Stimulated activated effector memory CD8-positive, alpha-beta T cell treated with anti-CD3 and anti-CD28 coated beads, Interleukin-12 subunit alpha, Interleukin-12 subunit beta, amount 100 ng/mL, for 72 hours (primary cell): ENCODE data around the gene TSC22D4.

ENCODE experiments used
- ATAC-seq: fragments of 150-1000 bp; cut with Tn5 transposase; 2 replicates; pipeline ENCODE4 v1.10.0; 2021
- DNase-seq, 2 donors: peaks; one replicate each; pipeline ENCODE4 v3.0.0; 2021 to 2022; ENCODE audit warnings: low spot score in 2 of 2
- H3K27ac Mint-ChIP-seq: one replicate; pipeline ENCODE4 v1.8.0; 2022; ENCODE audit warnings: mild to moderate bottlenecking, mixed read lengths
- H3K36me3 Mint-ChIP-seq: one replicate; pipeline ENCODE4 v1.8.0; 2022; ENCODE audit warnings: mild to moderate bottlenecking, mixed read lengths
- H3K4me1 Mint-ChIP-seq: one replicate; pipeline ENCODE4 v1.8.0; 2022; ENCODE audit warnings: mixed read lengths
- H3K4me3 Mint-ChIP-seq: one replicate; pipeline ENCODE4 v1.8.0; 2022; ENCODE audit warnings: mild to moderate bottlenecking, mixed read lengths
- H3K9me3 Mint-ChIP-seq: one replicate; pipeline ENCODE4 v1.8.0; 2022; ENCODE audit warnings: mixed read lengths

Gene TSC22D4

GRCh38 chr7:100484673-100485045 is 5.6 kb upstream of the TSC22D4 start:
- Mint-ChIP-seq H3K36me3 (no peaks in the 10 kb centered on the region), H3K4me1 (peaks cover 6% of the 10 kb centered on the region), H3K27ac (no peak overlapping the region), H3K9me3 (no peaks in the 10 kb centered on the region), H3K4me3 (peak overlapping the region; percentile 16)
- DNase-seq (no peak), ATAC-seq (no peak)

DNA sequence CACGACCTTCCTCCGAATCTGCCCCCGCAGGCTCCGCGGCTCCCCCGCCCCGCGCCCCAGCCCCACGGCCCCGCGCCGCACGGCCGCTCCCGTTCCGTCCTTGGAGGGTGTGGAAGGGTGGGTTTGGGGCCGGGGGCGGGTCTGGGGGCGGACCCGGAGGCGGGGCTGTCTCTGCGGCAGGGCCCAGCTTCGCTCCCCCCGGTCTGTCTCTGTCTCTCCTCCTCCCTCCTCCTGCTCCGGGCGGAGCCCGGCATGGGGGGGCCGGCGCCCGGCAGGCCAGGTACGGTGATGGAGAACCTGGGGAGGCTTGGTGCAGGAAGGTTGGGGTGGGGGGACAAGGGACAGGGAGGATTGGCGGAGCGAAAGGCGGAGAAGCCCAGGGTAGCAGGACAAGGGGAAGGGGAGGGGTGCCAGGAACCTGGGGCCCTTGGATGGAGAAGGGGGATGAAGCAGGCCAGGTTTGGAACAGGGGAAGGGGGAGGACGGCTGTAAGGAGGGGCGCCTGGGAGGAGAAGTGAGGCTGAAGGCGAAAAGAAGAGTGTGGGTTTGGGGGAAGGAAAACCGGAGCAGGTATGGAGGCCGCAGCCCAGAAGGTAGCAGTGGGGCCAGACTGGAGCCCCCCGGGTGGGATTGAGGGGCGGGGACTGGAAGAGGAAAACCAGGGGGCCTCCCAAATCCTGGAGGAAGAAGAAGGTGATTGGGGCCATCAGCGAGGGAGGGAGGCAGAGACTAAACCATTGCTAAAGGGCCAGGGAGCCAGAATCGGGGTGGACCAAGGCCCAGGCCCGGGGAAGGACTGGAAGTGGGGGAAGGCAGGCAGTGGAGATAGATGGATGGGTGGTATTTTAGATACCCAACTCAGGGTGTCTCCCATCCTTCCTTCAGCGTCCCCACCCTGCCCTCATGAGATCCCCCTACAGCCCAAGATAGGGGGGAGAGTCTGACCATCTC is 5.0 kb upstream of the TSC22D4 start, which contains the start of gene NYAP1:
NYAP1 (plus strand) TSS at position 206 of the 951 bp plus-strand sequence. CDS start 1,385 bp downstream, outside the sequence.
- peak within 1 kb of the TSS; percentile 82 for H3K4me3 Mint-ChIP-seq
- H3K9me3 Mint-ChIP-seq: no peaks in the 10 kb centered on the region
- H3K4me1 Mint-ChIP-seq: peaks cover 11% of the 10 kb centered on the region
- peaks cover 4% of the 10 kb centered on the region for H3K36me3 Mint-ChIP-seq
- DNase-seq (no peak), ATAC-seq (peak; percentile 5)
- peak within 1 kb of the TSS; percentile 88 for H3K27ac Mint-ChIP-seq

- H3K4me3 Mint-ChIP-seq: peak overlapping the region; percentile 82
- ATAC-seq (peak; percentile 68), DNase-seq (peak; percentile 93 to 94)
- peaks cover 11% of the 10 kb centered on the region for H3K4me1 Mint-ChIP-seq
- H3K27ac Mint-ChIP-seq: peak overlapping the region; percentile 88
- H3K36me3 Mint-ChIP-seq: peaks cover 10% of the 10 kb centered on the region
- no peaks in the 10 kb centered on the region for H3K9me3 Mint-ChIP-seq
These were observed 4.2 kb upstream of the TSC22D4 start for GRCh38 chr7:100483090-100483721.

GRCh38 chr7:100482728-100483089 is 3.7 kb upstream of the TSC22D4 start:
- peak overlapping the region; percentile 88 for H3K27ac Mint-ChIP-seq

GRCh38 chr7:100481466-100481865 is 2.5 kb upstream of the TSC22D4 start:
- ATAC-seq: no peak
- no peak overlapping the region for H3K27ac Mint-ChIP-seq
- peaks cover 26% of the 10 kb centered on the region for H3K36me3 Mint-ChIP-seq
- peaks cover 18% of the 10 kb centered on the region for H3K4me1 Mint-ChIP-seq
- DNase-seq: no peak
- H3K9me3 Mint-ChIP-seq: no peaks in the 10 kb centered on the region
- no peak overlapping the region for H3K4me3 Mint-ChIP-seq

More at GRCh38 chr7:100482728-100483089, 3.7 kb upstream of the TSC22D4 start:
- ATAC-seq (no peak), DNase-seq (no peak)
- Mint-ChIP-seq H3K36me3 (peaks cover 14% of the 10 kb centered on the region), H3K9me3 (no peaks in the 10 kb centered on the region), H3K4me3 (peak overlapping the region; percentile 82), H3K4me1 (peaks cover 11% of the 10 kb centered on the region)

DNA sequence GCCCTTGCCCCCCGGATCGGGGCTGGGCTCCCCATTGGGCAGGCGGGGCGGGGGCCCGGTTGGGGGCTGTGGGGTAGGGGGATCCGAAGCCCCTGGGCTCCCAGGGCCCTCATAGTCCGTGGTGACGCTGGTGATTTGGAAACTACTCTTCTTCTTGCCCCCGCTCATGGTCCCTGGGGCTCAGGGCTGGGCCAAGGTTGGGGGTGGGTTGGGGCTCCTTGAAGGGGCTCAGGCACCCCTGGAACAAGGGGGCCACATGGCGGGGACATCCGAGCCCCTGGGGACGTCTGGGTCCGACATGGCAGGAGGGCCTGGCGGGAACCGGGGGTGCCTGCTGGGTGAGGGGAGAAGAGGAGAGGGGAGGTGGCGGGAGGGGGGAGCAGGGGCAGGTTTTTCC is 1.1 kb downstream of the TSC22D4 start:
- ATAC-seq (no peak), DNase-seq (no peak)
- peaks cover 45% of the 10 kb centered on the region for H3K4me1 Mint-ChIP-seq
- H3K9me3 Mint-ChIP-seq: no peaks in the 10 kb centered on the region
- peaks cover 62% of the 10 kb centered on the region for H3K36me3 Mint-ChIP-seq
- peak overlapping the region; percentile 99 for H3K4me3 Mint-ChIP-seq
- peak overlapping the region; percentile 89 for H3K27ac Mint-ChIP-seq

- ATAC-seq (peak; percentile 24), DNase-seq (peak; percentile 41 to 75)
- Mint-ChIP-seq H3K36me3 (peaks cover 69% of the 10 kb centered on the region), H3K4me1 (peaks cover 42% of the 10 kb centered on the region), H3K4me3 (peak overlapping the region; percentile 99), H3K9me3 (no peaks in the 10 kb centered on the region), H3K27ac (peak overlapping the region; percentile 89)
These were observed 1.8 kb downstream of the TSC22D4 start for GRCh38 chr7:100476903-100477870.

GRCh38 chr7:100476101-100476780 is 2.8 kb downstream of the TSC22D4 start:
- H3K4me3 Mint-ChIP-seq: peak overlapping the region; percentile 99
- no peaks in the 10 kb centered on the region for H3K9me3 Mint-ChIP-seq
- H3K4me1 Mint-ChIP-seq: peaks cover 48% of the 10 kb centered on the region
- DNase-seq (no peak), ATAC-seq (no peak)
- H3K36me3 Mint-ChIP-seq: peaks cover 79% of the 10 kb centered on the region
- peak overlapping the region; percentile 89 for H3K27ac Mint-ChIP-seq

DNA sequence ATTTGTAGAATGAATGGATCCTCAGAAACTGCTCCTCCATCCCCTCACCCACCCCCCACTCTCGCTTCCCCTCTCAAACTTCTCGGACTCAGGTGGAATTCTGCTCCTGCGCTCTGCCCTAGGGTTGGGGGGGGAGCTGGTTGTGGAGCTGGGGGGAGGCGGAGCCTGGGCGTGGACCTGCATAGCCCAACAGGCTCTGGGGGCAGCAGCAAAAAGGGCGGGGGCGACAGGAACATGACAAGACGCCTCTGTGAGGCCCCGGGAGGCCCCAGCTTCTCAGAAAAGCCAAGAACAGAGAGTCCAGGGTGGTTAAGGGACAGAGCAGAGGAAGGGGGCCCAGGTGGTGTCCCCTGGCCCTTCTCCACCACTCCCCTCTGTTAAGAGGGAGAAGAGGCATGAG is 3.5 kb downstream of the TSC22D4 start:
- Mint-ChIP-seq H3K9me3 (no peaks in the 10 kb centered on the region), H3K4me1 (peaks cover 51% of the 10 kb centered on the region), H3K36me3 (peaks cover 85% of the 10 kb centered on the region), H3K4me3 (peak overlapping the region; percentile 99), H3K27ac (peak overlapping the region; percentile 89)
- ATAC-seq (no peak), DNase-seq (no peak)

- Mint-ChIP-seq H3K27ac (peak overlapping the region; percentile 89), H3K36me3 (peaks cover 99% of the 10 kb centered on the region), H3K4me3 (peak overlapping the region; percentile 99), H3K4me1 (peaks cover 48% of the 10 kb centered on the region), H3K9me3 (no peaks in the 10 kb centered on the region)
- ATAC-seq (no peak), DNase-seq (no peak)
These were observed 6.0 kb downstream of the TSC22D4 start for GRCh38 chr7:100472854-100473499.

GRCh38 chr7:100472121-100472851 is 6.7 kb downstream of the TSC22D4 start:
- peak overlapping the region; percentile 89 for H3K27ac Mint-ChIP-seq
- peaks cover 50% of the 10 kb centered on the region for H3K4me1 Mint-ChIP-seq
- H3K36me3 Mint-ChIP-seq: peaks cover 100% of the 10 kb centered on the region
- ATAC-seq: no peak
- H3K9me3 Mint-ChIP-seq: no peaks in the 10 kb centered on the region
- no peak for DNase-seq
- no peak overlapping the region for H3K4me3 Mint-ChIP-seq

- DNase-seq (no peak), ATAC-seq (no peak)
- no peak overlapping the region for H3K4me3 Mint-ChIP-seq
- peaks cover 100% of the 10 kb centered on the region for H3K36me3 Mint-ChIP-seq
- H3K27ac Mint-ChIP-seq: peak overlapping the region; percentile 65
- peaks cover 48% of the 10 kb centered on the region for H3K4me1 Mint-ChIP-seq
- H3K9me3 Mint-ChIP-seq: no peaks in the 10 kb centered on the region
These were observed 8.0 kb downstream of the TSC22D4 start for GRCh38 chr7:100471021-100471420.

DNA sequence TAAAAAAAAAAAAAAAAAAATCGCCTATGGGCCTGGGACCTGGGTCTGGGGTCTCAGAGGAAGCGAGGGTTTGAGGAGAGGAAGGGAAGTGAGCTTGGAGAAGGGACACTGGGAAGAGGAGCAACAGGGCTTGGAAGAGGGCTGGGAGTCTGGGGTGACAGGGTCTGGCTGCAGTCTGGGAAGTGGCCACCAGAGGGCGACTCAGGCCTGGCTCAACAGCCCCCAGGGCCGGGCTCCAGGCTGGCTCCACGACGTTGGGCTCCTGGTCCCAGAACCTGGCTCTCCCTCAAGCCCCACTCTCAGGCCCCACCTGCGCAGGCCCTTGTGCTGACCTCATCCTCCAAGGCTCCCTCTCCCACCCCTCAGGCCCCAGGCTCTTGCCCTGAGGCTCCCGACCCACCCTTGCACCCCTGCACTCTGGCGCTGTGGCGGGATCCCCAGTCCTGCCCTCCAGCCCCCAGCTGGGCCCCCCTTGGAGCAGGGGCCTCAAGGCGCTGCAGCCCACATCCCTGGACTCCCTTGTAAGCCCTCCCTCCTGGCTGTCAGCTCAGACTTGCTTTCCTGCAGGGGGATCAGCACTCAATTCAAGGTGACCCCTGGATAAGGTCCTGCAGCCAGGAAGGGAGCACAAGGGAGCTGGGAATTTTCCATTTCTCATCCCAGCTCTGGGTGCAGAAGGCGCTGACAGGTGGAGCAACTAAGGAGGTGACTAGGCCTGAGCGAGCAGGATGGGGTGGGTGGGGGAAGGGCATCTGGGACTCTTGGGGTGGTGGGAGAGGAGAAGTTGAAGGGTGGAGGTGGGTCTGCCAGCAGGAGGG is 9.6 kb downstream of the TSC22D4 start:
- H3K4me3 Mint-ChIP-seq: no peak overlapping the region
- ATAC-seq (peak; percentile 81), DNase-seq (peak; percentile 84 to 91)
- no peaks in the 10 kb centered on the region for H3K9me3 Mint-ChIP-seq
- H3K27ac Mint-ChIP-seq: peak overlapping the region; percentile 65
- peaks cover 100% of the 10 kb centered on the region for H3K36me3 Mint-ChIP-seq
- peaks cover 38% of the 10 kb centered on the region for H3K4me1 Mint-ChIP-seq
